GM23248 (cell line): ENCODE data around the gene CIRBP. TPM values are rescaled to one million over a fixed set of nuclear protein-coding genes. Genes with fewer than 3 reads are reported as not detected.

Source experiments
- DNase-seq: peaks from one replicate; pipeline ENCODE4 v3.0.0-alpha.2; 2015
- H2AFZ ChIP-seq: fragments of 200-600 bp; sonication (generic); 2 replicates; pipeline ENCODE4 v1.6.1; 2016; ENCODE audit warnings: antibody characterized with exemption
- H3F3A ChIP-seq: fragments of 200-600 bp; sonication (generic); 2 replicates; pipeline ENCODE4 v1.6.1; 2016; ENCODE audit warnings: mild to moderate bottlenecking, antibody characterized with exemption, mixed run types; ENCODE audit not compliant: insufficient read depth
- H3K27ac ChIP-seq: fragments of 200-600 bp; sonication (generic); 2 replicates; pipeline ENCODE4 v1.5.1; 2016; ENCODE audit warnings: mild to moderate bottlenecking
- H3K27me3 ChIP-seq: fragments of 200-600 bp; sonication (generic); replicated peaks from 2 replicates; pipeline ENCODE4 v1.6.1; 2016; ENCODE audit warnings: mild to moderate bottlenecking; ENCODE audit not compliant: insufficient read depth
- H3K36me3 ChIP-seq: fragments of 200-600 bp; sonication (generic); 2 replicates; pipeline ENCODE4 v1.6.1; 2016; ENCODE audit warnings: low read depth, mild to moderate bottlenecking
- H3K4me1 ChIP-seq: fragments of 200-600 bp; sonication (generic); 2 replicates; pipeline ENCODE4 v1.6.1; 2016; ENCODE audit warnings: mild to moderate bottlenecking; ENCODE audit not compliant: insufficient read depth
- H3K4me2 ChIP-seq: fragments of 200-600 bp; sonication (generic); one replicate; pipeline ENCODE4 v1.6.1; 2016; ENCODE audit warnings: mild to moderate bottlenecking; ENCODE audit not compliant: unreplicated experiment
- H3K4me3 ChIP-seq: fragments of 200-600 bp; sonication (generic); 2 replicates; pipeline ENCODE4 v1.5.1; 2016; ENCODE audit warnings: mild to moderate bottlenecking
- H3K79me2 ChIP-seq: fragments of 200-600 bp; sonication (generic); 2 replicates; pipeline ENCODE4 v1.6.1; 2016; ENCODE audit warnings: mild to moderate bottlenecking; ENCODE audit not compliant: insufficient read depth
- H3K9ac ChIP-seq: fragments of 200-600 bp; sonication (generic); 2 replicates; pipeline ENCODE4 v1.6.1; 2016; ENCODE audit warnings: mild to moderate bottlenecking
- H3K9me2 ChIP-seq: fragments of 200-600 bp; sonication (generic); 2 replicates; pipeline ENCODE4 v1.6.1; 2016; ENCODE audit warnings: mixed run types, mild to moderate bottlenecking, moderate library complexity; ENCODE audit not compliant: insufficient read depth
- H3K9me3 ChIP-seq: fragments of 200-600 bp; sonication (generic); one replicate; pipeline ENCODE4 v1.6.1; 2017; ENCODE audit warnings: low read depth
- H4K20me1 ChIP-seq: fragments of 200-600 bp; sonication (generic); 2 replicates; pipeline ENCODE4 v1.6.0; 2016; ENCODE audit not compliant: insufficient read depth
- EZH2 ChIP-seq: fragments of 200-600 bp; sonication (generic); IDR thresholded peaks from 2 replicates; pipeline ENCODE4 v1.6.1; 2018; ENCODE audit warnings: antibody characterized with exemption, mild to moderate bottlenecking; ENCODE audit not compliant: insufficient read depth, poor library complexity, severe bottlenecking
- EZH2phosphoT487 ChIP-seq: fragments of 200-600 bp; sonication (generic); IDR thresholded peaks from 2 replicates; pipeline ENCODE4 v1.6.1; 2018; ENCODE audit warnings: antibody characterized with exemption, moderate library complexity, mild to moderate bottlenecking, low read depth; ENCODE audit not compliant: insufficient read depth
- WGBS, 2 experiments: methylation state at CpG; one replicate each; pipeline ENCODE4 v1.1.6; 2015 to 2017; ENCODE audit warnings: low lambda C conversion rate in 2 of 2, low coverage in 1 of 2; ENCODE audit errors: missing lambda C conversion rate in 2 of 2; 5-methylcytosine and 5-hydroxymethylcytosine counted together
- in situ Hi-C: fragments of 300-500 bp; cut with MboI; formaldehyde crosslinking; loops from 2 replicates; pipeline ENCODE4 v1.15.0; 2020
- polyA plus RNA-seq: library from polyadenylated mRNA; unstranded; fragments of >200 nt; fragmentation: Nextera tagmentation; extraction: Ambion mirVana; gene quantifications from 2 replicates; pipeline ENCODE4 v1.2.1, GENCODE V29; 2016
- total RNA-seq: library from RNA; depleted of rRNA; stranded (reverse); fragments of >200 nt; shearing (Covaris generic); gene quantifications from 2 replicates; pipeline ENCODE4 v1.2.3, GENCODE V29; 2014

The CIRBP gene
- total and polyA plus RNA-seq, 2 experiments from 2014 or later = 185 to 392 TPM

DNA sequence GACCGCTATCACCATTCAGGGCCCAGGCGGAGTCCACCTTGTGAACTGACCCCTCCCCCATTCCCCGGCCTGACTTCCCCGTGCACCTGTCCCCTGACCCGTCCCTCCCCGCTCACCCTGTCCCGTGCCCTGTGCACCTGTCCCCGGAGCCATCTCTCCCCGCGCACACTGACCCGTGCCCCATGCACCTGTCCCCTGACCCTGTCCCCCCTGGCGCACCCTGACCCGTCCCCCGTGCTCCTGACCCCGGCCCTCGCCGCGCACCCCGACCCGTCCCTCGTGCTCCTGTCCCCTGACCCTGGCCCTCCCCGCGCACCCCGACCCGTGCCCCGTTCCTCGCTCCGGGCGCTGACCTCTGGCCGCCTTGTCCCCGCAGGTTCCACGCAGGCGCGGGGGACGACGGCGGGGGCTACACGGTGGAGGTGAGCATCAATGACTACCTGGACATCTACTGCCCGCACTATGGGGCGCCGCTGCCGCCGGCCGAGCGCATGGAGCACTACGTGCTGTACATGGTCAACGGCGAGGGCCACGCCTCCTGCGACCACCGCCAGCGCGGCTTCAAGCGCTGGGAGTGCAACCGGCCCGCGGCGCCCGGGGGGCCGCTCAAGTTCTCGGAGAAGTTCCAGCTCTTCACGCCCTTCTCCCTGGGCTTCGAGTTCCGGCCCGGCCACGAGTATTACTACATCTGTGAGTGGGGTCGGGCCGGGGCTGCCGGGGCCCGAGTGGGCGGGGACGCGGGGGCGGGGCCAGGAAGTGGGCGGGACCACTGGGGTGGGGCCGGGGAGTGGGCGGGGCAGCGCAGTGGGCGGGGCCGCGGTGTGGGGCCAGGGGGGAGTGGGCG, 26.3 kb downstream of the CIRBP start:
- Histone ChIP-seq H3K36me3 (no peaks in the 10 kb centered on the region), H3K9me3 (no peaks in the 10 kb centered on the region), H3K4me1 (no peaks in the 10 kb centered on the region), H3F3A (no peaks in the 10 kb centered on the region), H3K4me3 (no peak overlapping the region), H3K79me2 (no peaks in the 10 kb centered on the region), H3K9ac (no peak overlapping the region), H3K9me2 (no peaks in the 10 kb centered on the region), H3K27ac (no peak overlapping the region), H3K27me3 (peaks cover 14% of the 10 kb centered on the region; the same call in 1 of the 2 replicates), H4K20me1 (no peaks in the 10 kb centered on the region), H3K4me2 (no peak overlapping the region), H2AFZ (no peak overlapping the region)
- in situ Hi-C loops = no loop called here
- peak; percentile 48 for DNase-seq
- no peak for TF ChIP-seq EZH2phosphoT487
- TF ChIP-seq EZH2 = no peak
- 9 to 24% methylated on average over 35 to 78 of the region's 82 CpGs for WGBS, 2 experiments

DNA sequence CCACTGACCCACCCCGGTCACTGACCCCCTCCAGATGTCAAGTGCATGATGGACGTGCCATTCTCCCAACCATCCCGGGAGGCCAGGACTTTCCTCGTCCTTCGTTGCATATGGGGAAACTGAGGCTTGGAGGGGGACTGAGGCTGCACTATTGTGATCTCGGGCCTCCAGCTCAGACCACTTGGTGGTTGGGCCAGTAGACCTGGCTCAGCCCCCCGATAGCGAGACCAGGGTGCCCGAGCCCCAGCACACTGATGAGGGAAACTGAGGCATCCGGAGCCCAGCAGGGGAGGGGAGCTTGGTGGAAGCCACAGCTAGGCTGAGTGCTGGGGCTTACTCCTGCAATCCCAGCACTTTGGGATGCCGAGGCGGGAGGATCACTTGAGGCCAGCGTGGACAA, 26.9 kb downstream of the CIRBP start:
- Histone ChIP-seq H3K36me3 (no peaks in the 10 kb centered on the region), H3K9me2 (no peaks in the 10 kb centered on the region), H4K20me1 (no peaks in the 10 kb centered on the region), H3K27ac (no peak overlapping the region), H3K27me3 (peaks cover 14% of the 10 kb centered on the region; the same call in 1 of the 2 replicates), H3K4me1 (no peaks in the 10 kb centered on the region), H3K4me2 (no peak overlapping the region), H3K79me2 (no peaks in the 10 kb centered on the region), H2AFZ (no peak overlapping the region), H3K9me3 (no peaks in the 10 kb centered on the region), H3K9ac (no peak overlapping the region), H3F3A (no peaks in the 10 kb centered on the region), H3K4me3 (no peak overlapping the region)
- TF ChIP-seq EZH2 = no peak
- no peak for TF ChIP-seq EZH2phosphoT487
- DNase-seq = no peak
- in situ Hi-C loops = no loop called here
- WGBS, 2 experiments = 79 to 84% methylated on average over 12 to 13 of the region's 13 CpGs

- H3K9me2 ChIP-seq = no peaks in the 10 kb centered on the region
- no peak for TF ChIP-seq EZH2phosphoT487
- no peak for TF ChIP-seq EZH2
- in situ Hi-C loops = no loop called here
- H3F3A ChIP-seq = no peaks in the 10 kb centered on the region
- no peak overlapping the region for H3K4me2 ChIP-seq
- no peak overlapping the region for H2AFZ ChIP-seq
- H3K27ac ChIP-seq = no peak overlapping the region
- DNase-seq = no peak
- H3K27me3 ChIP-seq = peaks cover 14% of the 10 kb centered on the region; the same call in 1 of the 2 replicates
- H3K36me3 ChIP-seq = no peaks in the 10 kb centered on the region
- H3K79me2 ChIP-seq = no peaks in the 10 kb centered on the region
- 81 to 84% methylated on average over 23 to 24 of the region's 24 CpGs for WGBS, 2 experiments
- no peaks in the 10 kb centered on the region for H3K9me3 ChIP-seq
- H4K20me1 ChIP-seq = no peaks in the 10 kb centered on the region
- no peak overlapping the region for H3K4me3 ChIP-seq
- H3K9ac ChIP-seq = no peak overlapping the region
- no peaks in the 10 kb centered on the region for H3K4me1 ChIP-seq
Observed at GRCh38 chr19:1296575-1297271, 27.6 kb downstream of the CIRBP start.

DNA sequence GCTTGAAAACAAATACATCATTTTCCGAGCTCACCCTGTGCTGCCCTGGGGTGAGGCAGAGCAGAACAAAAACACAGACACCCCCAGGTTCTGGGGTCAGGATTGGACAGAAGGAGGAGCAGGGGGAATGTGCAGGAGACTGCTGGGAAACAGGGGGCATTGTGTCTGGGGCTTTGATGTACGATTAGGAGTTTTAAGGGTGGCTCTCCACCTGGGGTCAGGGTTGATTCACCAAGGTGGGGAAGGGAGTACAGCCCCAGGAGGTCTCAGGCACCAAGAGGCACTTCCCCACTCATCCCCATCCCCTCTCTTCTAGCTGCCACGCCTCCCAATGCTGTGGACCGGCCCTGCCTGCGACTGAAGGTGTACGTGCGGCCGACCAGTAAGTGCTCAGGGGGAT, 29.1 kb downstream of the CIRBP start:
- Histone ChIP-seq H3K4me1 (no peaks in the 10 kb centered on the region), H3K9ac (no peak overlapping the region), H3K27me3 (no peaks in the 10 kb centered on the region), H3F3A (no peaks in the 10 kb centered on the region), H3K27ac (no peak overlapping the region), H3K9me3 (no peaks in the 10 kb centered on the region), H4K20me1 (no peaks in the 10 kb centered on the region), H3K4me3 (no peak overlapping the region), H3K36me3 (no peaks in the 10 kb centered on the region), H2AFZ (no peak overlapping the region), H3K9me2 (no peaks in the 10 kb centered on the region), H3K79me2 (no peaks in the 10 kb centered on the region), H3K4me2 (no peak overlapping the region)
- in situ Hi-C loops = no loop called here
- 91% methylated on average over 8 of the region's 8 CpGs for WGBS, 2 experiments
- TF ChIP-seq EZH2phosphoT487 (no peak), EZH2 (no peak)
- DNase-seq = no peak
